KOPT-K1 (cell line): Measurements from ENCODE around the gene SYNGR2.

Experiments
- H3K27ac ChIP-seq: fragments of 200-600 bp; sonication (generic); 2 replicates; pipeline ENCODE4 v1.5.1; 2016; ENCODE audit warnings: antibody characterized with exemption, mild to moderate bottlenecking, low read depth, low read length; ENCODE audit not compliant: poor library complexity, severe bottlenecking
- H3K36me3 ChIP-seq: fragments of 200-600 bp; sonication (generic); 2 replicates; pipeline ENCODE4 v1.5.1; 2017; ENCODE audit warnings: antibody characterized with exemption, mild to moderate bottlenecking, low read length, moderate library complexity; ENCODE audit not compliant: insufficient read depth
- H3K9me3 ChIP-seq: fragments of 200-600 bp; sonication (generic); 2 replicates; pipeline ENCODE4 v1.5.1; 2017; ENCODE audit warnings: antibody characterized with exemption, low read length, mild to moderate bottlenecking; ENCODE audit not compliant: insufficient read depth, poor library complexity, severe bottlenecking

Gene SYNGR2

GRCh38 chr17:78219396-78220150 is 51.2 kb downstream of the SYNGR2 start:
- H3K36me3 ChIP-seq, result peaks cover 93% of the 10 kb centered on the region

More at GRCh38 chr17:78219396-78220150, 51.2 kb downstream of the SYNGR2 start:
- Histone ChIP-seq H3K9me3 (no peaks in the 10 kb centered on the region), H3K27ac (no peak overlapping the region)
